Urinary bladder (tissue), 2 donors: ENCODE data around the gene IGFALS. TPM values are rescaled to one million over a fixed set of nuclear protein-coding genes. Genes with fewer than 3 reads are reported as not detected.

Experiments used
- polyA plus RNA-seq: library from polyadenylated mRNA; stranded (reverse); fragments of 200-250 nt; gene quantifications from one replicate; pipeline ENCODE4 v1.2.3, GENCODE V29; 2013
- total RNA-seq: library from RNA; depleted of rRNA; stranded (reverse); fragments of >200 nt; gene quantifications from one replicate; pipeline ENCODE4 v1.2.3, GENCODE V29; 2014
- donor health status: healthy.

IGFALS gene
- total and polyA plus RNA-seq, 2 donors, result 0.11 to 0.22 TPM

Other genes with a start within 250 kb of the IGFALS start
- 22.2 TPM for gene IFT140, start 181.6 kb downstream of the IGFALS start, total RNA-seq
- 18.3 TPM for gene IFT140, start 181.6 kb downstream of the IGFALS start, polyA plus RNA-seq
- gene CRAMP1, start 181.3 kb downstream of the IGFALS start, total RNA-seq, result 10.3 TPM
- 11.2 TPM for gene CRAMP1, start 181.3 kb downstream of the IGFALS start, polyA plus RNA-seq
- gene JPT2, start 115.4 kb downstream of the IGFALS start, total RNA-seq, result 37.3 TPM
- gene JPT2, start 115.4 kb downstream of the IGFALS start, polyA plus RNA-seq, result 30.7 TPM
- gene MAPK8IP3, start 87.5 kb downstream of the IGFALS start, total RNA-seq, result 36.8 TPM
- 47.0 TPM for gene MAPK8IP3, start 87.5 kb downstream of the IGFALS start, polyA plus RNA-seq
- 19.1 TPM for gene NME3, start 22.2 kb downstream of the IGFALS start, total RNA-seq
- 121 TPM for gene NME3, start 22.2 kb downstream of the IGFALS start, polyA plus RNA-seq
- 8.1 TPM for gene EME2, start 20.9 kb downstream of the IGFALS start, total RNA-seq
- 6.3 TPM for gene EME2, start 20.9 kb downstream of the IGFALS start, polyA plus RNA-seq
- 21.9 TPM for gene MRPS34, start 20.6 kb downstream of the IGFALS start, total RNA-seq
- gene MRPS34, start 20.6 kb downstream of the IGFALS start, polyA plus RNA-seq, result 98.2 TPM
- gene SPSB3, start 11.1 kb downstream of the IGFALS start, total RNA-seq, result 29.2 TPM
- gene SPSB3, start 11.1 kb downstream of the IGFALS start, polyA plus RNA-seq, result 81.7 TPM
- 29.5 TPM for gene NUBP2, start 10.7 kb downstream of the IGFALS start, total RNA-seq
- 82.0 TPM for gene NUBP2, start 10.7 kb downstream of the IGFALS start, polyA plus RNA-seq
- 20.9 TPM for gene HAGH, start 33.1 kb upstream of the IGFALS start, total RNA-seq
- gene HAGH, start 33.1 kb upstream of the IGFALS start, polyA plus RNA-seq, result 96.0 TPM
- 35.2 TPM for gene FAHD1, start 33.5 kb upstream of the IGFALS start, total RNA-seq
- 34.0 TPM for gene FAHD1, start 33.5 kb upstream of the IGFALS start, polyA plus RNA-seq
- not detected for gene MEIOB, start 78.5 kb upstream of the IGFALS start, total RNA-seq
- gene MEIOB, start 78.5 kb upstream of the IGFALS start, polyA plus RNA-seq, result not detected
- 1.8 TPM for gene HS3ST6, start 124.7 kb upstream of the IGFALS start, total RNA-seq
- 1.6 TPM for gene HS3ST6, start 124.7 kb upstream of the IGFALS start, polyA plus RNA-seq
- gene MSRB1, start 149.5 kb upstream of the IGFALS start, total RNA-seq, result 4.0 TPM
- gene MSRB1, start 149.5 kb upstream of the IGFALS start, polyA plus RNA-seq, result 107 TPM
- 1.2 TPM for gene RPL3L, start 161.0 kb upstream of the IGFALS start, total RNA-seq
- not detected for gene RPL3L, start 161.0 kb upstream of the IGFALS start, polyA plus RNA-seq
- gene NDUFB10, start 165.8 kb upstream of the IGFALS start, total RNA-seq, result 71.2 TPM
- 308 TPM for gene NDUFB10, start 165.8 kb upstream of the IGFALS start, polyA plus RNA-seq
- 888 TPM for gene RPS2, start 171.1 kb upstream of the IGFALS start, total RNA-seq
- 3,347 TPM for gene RPS2, start 171.1 kb upstream of the IGFALS start, polyA plus RNA-seq
- gene RNF151, start 173.2 kb upstream of the IGFALS start, total RNA-seq, result not detected
- gene RNF151, start 173.2 kb upstream of the IGFALS start, polyA plus RNA-seq, result not detected
- gene TBL3, start 178.3 kb upstream of the IGFALS start, total RNA-seq, result 10.9 TPM
- 50.6 TPM for gene TBL3, start 178.3 kb upstream of the IGFALS start, polyA plus RNA-seq
- gene NOXO1, start 187.8 kb upstream of the IGFALS start, total RNA-seq, result not detected
- gene NOXO1, start 187.8 kb upstream of the IGFALS start, polyA plus RNA-seq, result 0.16 TPM
- gene GFER, start 190.5 kb upstream of the IGFALS start, total RNA-seq, result 7.7 TPM
- 27.8 TPM for gene GFER, start 190.5 kb upstream of the IGFALS start, polyA plus RNA-seq
- gene SYNGR3, start 196.3 kb upstream of the IGFALS start, total RNA-seq, result 2.0 TPM
- gene SYNGR3, start 196.3 kb upstream of the IGFALS start, polyA plus RNA-seq, result 1.8 TPM
- 6.3 TPM for gene ZNF598, start 216.1 kb upstream of the IGFALS start, total RNA-seq
- gene ZNF598, start 216.1 kb upstream of the IGFALS start, polyA plus RNA-seq, result 38.4 TPM
- not detected for gene NPW, start 226.1 kb upstream of the IGFALS start, total RNA-seq
- 0.08 TPM for gene NPW, start 226.1 kb upstream of the IGFALS start, polyA plus RNA-seq
- 25.9 TPM for gene NHERF2, start 233.2 kb upstream of the IGFALS start, total RNA-seq
- gene NHERF2, start 233.2 kb upstream of the IGFALS start, polyA plus RNA-seq, result 111 TPM